GM23338 (cell line): Measurements from ENCODE around the gene ROS1.

Experiments used
- CREB1 ChIP-seq: fragments of 250-450 bp; sonication (Bioruptor Pico); IDR thresholded peaks from 2 replicates; pipeline ENCODE4 v1.5.0; 2020; ENCODE audit warnings: low read depth, mild to moderate bottlenecking, moderate library complexity
- CTCF ChIP-seq, 2 experiments: fragments of 200-600 bp in 1 of 2; sonication (generic) in 1 of 2; conservative IDR thresholded peaks; 2 replicates each; pipeline versions ENCODE4 v1.5.1 to v1.6.1; 2016 to 2017; ENCODE audit warnings: antibody characterized with exemption in 2 of 2, low read depth in 2 of 2, mild to moderate bottlenecking in 2 of 2, moderate library complexity in 1 of 2
- EZH2 ChIP-seq: fragments of 200-600 bp; sonication (generic); IDR thresholded peaks from one replicate; pipeline ENCODE4 v1.8.0; 2017; ENCODE audit warnings: antibody characterized with exemption, mild to moderate bottlenecking, low read depth; ENCODE audit not compliant: unreplicated experiment
- EZH2phosphoT487 ChIP-seq: fragments of 200-600 bp; sonication (generic); IDR thresholded peaks from one replicate; pipeline ENCODE4 v1.8.1; 2018; ENCODE audit warnings: antibody characterized with exemption; ENCODE audit not compliant: unreplicated experiment
- JUNB ChIP-seq: IDR thresholded peaks from one replicate; pipeline ENCODE4 v1.6.1; 2016; ENCODE audit warnings: antibody characterized with exemption; ENCODE audit not compliant: unreplicated experiment
- POLR2AphosphoS5 ChIP-seq: IDR thresholded peaks from 2 replicates; pipeline ENCODE4 v1.6.1; 2016; ENCODE audit warnings: antibody characterized with exemption, low read depth
- REST ChIP-seq: IDR thresholded peaks from one replicate; pipeline ENCODE4 v1.6.1; 2018; ENCODE audit warnings: antibody characterized with exemption; ENCODE audit not compliant: unreplicated experiment
- STAT1 ChIP-seq: IDR thresholded peaks from one replicate; pipeline ENCODE4 v1.6.1; 2016; ENCODE audit warnings: antibody characterized with exemption; ENCODE audit not compliant: unreplicated experiment
- ZNF114 ChIP-seq: fragments of 250-450 bp; sonication (Bioruptor Pico); IDR thresholded peaks from 2 replicates; pipeline ENCODE4 v1.5.0; 2020; ENCODE audit warnings: mild to moderate bottlenecking, moderate library complexity
- ZNF462 ChIP-seq: fragments of 250-450 bp; sonication (Bioruptor Pico); IDR thresholded peaks from 2 replicates; pipeline ENCODE4 v1.5.0; 2020; ENCODE audit warnings: mild to moderate bottlenecking, moderate library complexity

- TF ChIP-seq CTCF (conservative IDR thresholded peaks at IDR 0.05; ENCODE audit: low read depth in 2 of 2), result no peak
- no peak for TF ChIP-seq ZNF114
- TF ChIP-seq POLR2AphosphoS5, result no peak
- no peak for TF ChIP-seq EZH2phosphoT487
- TF ChIP-seq EZH2, result no peak
- TF ChIP-seq CREB1 (CRISPR knock-in tag), result no peak
- TF ChIP-seq REST, result no peak
- no peak for TF ChIP-seq STAT1
- no peak for TF ChIP-seq JUNB
- TF ChIP-seq ZNF462 (CRISPR knock-in tag), result no peak
These were observed 36.3 kb downstream of the ROS1 start for GRCh38 chr6:117389227-117390057.
